ENCODE results near the gene TFPT. TPM values are rescaled to one million over a fixed set of nuclear protein-coding genes. Genes with fewer than 3 reads are reported as not detected.
"Not testable (repeated sequence)": the region's sequence is repeated elsewhere in the genome, so short reads cannot be mapped to it uniquely, and the experiment has no call there.

Gene TFPT
- total RNA-seq, 4 donors from 2014 or later: 10.8 to 26.6 (median 19.8) TPM

- Histone ChIP-seq H3K27me3 (no peaks in the 10 kb centered on the region), H3K36me3 (peaks cover 33 to 55% (median 48%) of the 10 kb centered on the region in 4 donors), H3K4me3 (no peak overlapping the region), H3K9me3 (no peaks in the 10 kb centered on the region), H3K4me1 (peaks cover 7 to 34% (median 24%) of the 10 kb centered on the region in 4 donors), H3K27ac (replicated peaks in 1 of 4) (no peak overlapping the region)
- DNase-seq (ENCODE audit: extremely low spot score): no peak
- TF ChIP-seq POLR2A (IDR thresholded peaks at IDR 0.05; ENCODE audit: low read depth) (no peak), CTCF (IDR thresholded peaks at IDR 0.05) (no peak), EP300 (IDR thresholded peaks at IDR 0.05) (no peak), POLR2AphosphoS5 (IDR thresholded peaks at IDR 0.05) (no peak)
- intact Hi-C loops (cut with DNase I): loop anchor here (10.0 kb wide), 1 partner anchor 230 kb away; no protein-coding TSS in a partner anchor
- WGBS: 74% methylated on average over 5 of the region's 11 CpGs
Measured at GRCh38 chr19:54104998-54105715, 10.3 kb downstream of the TFPT start.

- WGBS: 9% methylated on average over 18 of the region's 54 CpGs
- H3K36me3 ChIP-seq: peaks cover 13 to 29% (median 22%) of the 10 kb centered on the region in 4 donors
- peak within 1 kb of the TSS; percentile 69 to 86 (median 80) for H3K27ac ChIP-seq (replicated peaks in 1 of 4)
- no peaks in the 10 kb centered on the region for H3K9me3 ChIP-seq
- TF ChIP-seq EP300 (IDR thresholded peaks at IDR 0.05) (no peak), CTCF (IDR thresholded peaks at IDR 0.05) (peak in 1 of 3 experiments; percentile 10), POLR2A (IDR thresholded peaks at IDR 0.05; ENCODE audit: low read depth) (peak; percentile 64), POLR2AphosphoS5 (IDR thresholded peaks at IDR 0.05) (peak; percentile 92 to 97)
- peak; percentile 98 for DNase-seq (ENCODE audit: extremely low spot score)
- intact Hi-C loops (cut with DNase I): loop anchor here (10.0 kb wide), 1 partner anchor 228 kb away; no protein-coding TSS in a partner anchor
- peaks cover 7 to 34% (median 24%) of the 10 kb centered on the region in 4 donors for H3K4me1 ChIP-seq
- H3K27me3 ChIP-seq: no peaks in the 10 kb centered on the region
- peak within 1 kb of the TSS; percentile 72 to 97 (median 88) for H3K4me3 ChIP-seq
Measured at GRCh38 chr19:54102421-54103169, 12.9 kb downstream of the TFPT start, which contains the start of gene NDUFA3. Gene NDUFA3 (plus strand): TSS chr19:54102855. CDS start chr19:54102879, 24 bp downstream.

- Histone ChIP-seq H3K4me3 (peak within 1 kb of the TSS in 1 of 4 donors; percentile 7), H3K9me3 (no peaks in the 10 kb centered on the region), H3K27me3 (peaks cover 0 to 9% (median 3%) of the 10 kb centered on the region in 4 donors), H3K36me3 (peaks cover 0 to 9% (median 3%) of the 10 kb centered on the region in 4 donors), H3K27ac (replicated peaks in 1 of 4) (no peak within 1 kb of the TSS), H3K4me1 (peaks cover 7 to 42% (median 34%) of the 10 kb centered on the region in 4 donors)
- WGBS: 62% methylated on average over 5 of the region's 5 CpGs
- TF ChIP-seq EP300 (IDR thresholded peaks at IDR 0.05) (no peak), POLR2A (IDR thresholded peaks at IDR 0.05; ENCODE audit: low read depth) (no peak), CTCF (IDR thresholded peaks at IDR 0.05) (no peak)
- intact Hi-C loops (cut with DNase I): loop anchor here (10.0 kb wide), 1 partner anchor 226 kb away; no protein-coding TSS in a partner anchor
- no peak for DNase-seq (ENCODE audit: extremely low spot score)
Measured at GRCh38 chr19:54100561-54100960, 14.9 kb downstream of the TFPT start, which contains the start of gene OSCAR. Gene OSCAR (minus strand): TSS chr19:54100803. CDS start chr19:54100792, 11 bp downstream.

GRCh38 chr19:54099903-54100255 lies 15.6 kb downstream of the TFPT start:
- Histone ChIP-seq H3K4me1 (peaks cover 7 to 45% (median 36%) of the 10 kb centered on the region in 4 donors), H3K27me3 (peaks cover 0 to 16% (median 4%) of the 10 kb centered on the region in 4 donors)
- WGBS: 85% methylated on average over 9 of the region's 9 CpGs
- not testable (repeated sequence) for H3K4me3 ChIP-seq; H3K36me3 ChIP-seq; H3K27ac ChIP-seq (replicated peaks in 1 of 4); DNase-seq (ENCODE audit: extremely low spot score); H3K9me3 ChIP-seq
- intact Hi-C loops (cut with DNase I): loop anchor here (10.0 kb wide), 1 partner anchor 225 kb away; no protein-coding TSS in a partner anchor

All from esophagus muscularis mucosa (tissue), 4 donors.